GM21423 (cell line): ENCODE data around the gene UST.
"Not testable (repeated sequence)": the region's sequence is repeated elsewhere in the genome, so short reads cannot be mapped to it uniquely, and the experiment has no call there.

Experiments
- ATAC-seq: cut with Tn5 transposase; IDR thresholded peaks from one replicate; pipeline ENCODE4 v1.9.1; 2021; ENCODE audit warnings: mild to moderate bottlenecking, moderate library complexity; ENCODE audit not compliant: unreplicated experiment

UST gene

GRCh38 chr6:149025061-149025460 is 278.2 kb downstream of the UST start:
- ATAC-seq: no peak

- ATAC-seq: no peak
These were observed 279.7 kb downstream of the UST start for GRCh38 chr6:149026530-149026942.

- no peak for ATAC-seq
These were observed 280.7 kb downstream of the UST start for GRCh38 chr6:149027484-149027883.

GRCh38 chr6:149028767-149029405 is 282.1 kb downstream of the UST start:
- no peak for ATAC-seq

- no peak for ATAC-seq
These were observed 284.5 kb downstream of the UST start for GRCh38 chr6:149031201-149031858.

- ATAC-seq: peak; percentile 13
These were observed 285.2 kb downstream of the UST start for GRCh38 chr6:149031859-149032598.

GRCh38 chr6:149032599-149033405 is 286.0 kb downstream of the UST start:
- peak; percentile 76 for ATAC-seq

- ATAC-seq: peak; percentile 30
These were observed 286.6 kb downstream of the UST start for GRCh38 chr6:149033454-149033853.

- no peak for ATAC-seq
These were observed 288.9 kb downstream of the UST start for GRCh38 chr6:149035766-149036165.

GRCh38 chr6:149037051-149037671 is 290.3 kb downstream of the UST start:
- ATAC-seq: no peak

GRCh38 chr6:149039025-149039424 is 292.2 kb downstream of the UST start:
- not testable (repeated sequence) for ATAC-seq

GRCh38 chr6:149041953-149042352 is 295.1 kb downstream of the UST start:
- no peak for ATAC-seq

GRCh38 chr6:149043476-149044130 is 296.8 kb downstream of the UST start:
- no peak for ATAC-seq

- ATAC-seq: no peak
These were observed 297.7 kb downstream of the UST start for GRCh38 chr6:149044528-149044927.

- peak; percentile 51 for ATAC-seq
These were observed 298.6 kb downstream of the UST start for GRCh38 chr6:149045404-149045803.

- no peak for ATAC-seq
These were observed 299.5 kb downstream of the UST start for GRCh38 chr6:149046164-149046821.

- peak; percentile 76 for ATAC-seq
These were observed 300.0 kb downstream of the UST start for GRCh38 chr6:149046822-149047246.

- no peak for ATAC-seq
These were observed 302.4 kb downstream of the UST start for GRCh38 chr6:149049230-149049629.

GRCh38 chr6:149050160-149050559 is 303.3 kb downstream of the UST start:
- ATAC-seq: no peak
